Measurements from ENCODE around the gene INKA1. TPM values are rescaled to one million over a fixed set of nuclear protein-coding genes. Genes with fewer than 3 reads are reported as not detected.
"Not testable (repeated sequence)": the region's sequence is repeated elsewhere in the genome, so short reads cannot be mapped to it uniquely, and the experiment has no call there.

INKA1 gene
- 0.59 and 1.4 TPM in 2 replicates for polyA plus RNA-seq (2014; cell fraction: cytosol; rRNA removed)
- polyA plus RNA-seq (2014; cell fraction: nucleus; rRNA removed), result 2.0 and 4.0 TPM in 2 replicates

GRCh38 chr3:49802719-49803464 is at the start of gene INKA1:
Gene INKA1, plus strand, starts transcription at chr3:49803261. Its CDS starts 132 bp downstream, at chr3:49803393.
- DNase-seq (ENCODE audit: low spot score), result peak; percentile 84

- DNase-seq (ENCODE audit: low spot score), result no peak
These were observed 48.5 kb upstream of the INKA1 start for GRCh38 chr3:49754536-49754935.

GRCh38 chr3:49756036-49756435 is 47.0 kb upstream of the INKA1 start:
- DNase-seq (ENCODE audit: low spot score), result no peak

GRCh38 chr3:49757197-49757596 is 45.9 kb upstream of the INKA1 start:
- DNase-seq (ENCODE audit: low spot score), result no peak

GRCh38 chr3:49759226-49759625 is 43.8 kb upstream of the INKA1 start:
- DNase-seq (ENCODE audit: low spot score), result no peak

- DNase-seq (ENCODE audit: low spot score), result no peak
These were observed 41.4 kb upstream of the INKA1 start for GRCh38 chr3:49761661-49762060.

GRCh38 chr3:49763981-49764380 is 39.1 kb upstream of the INKA1 start:
- DNase-seq (ENCODE audit: low spot score), result no peak

GRCh38 chr3:49769286-49769915 is 33.7 kb upstream of the INKA1 start:
- DNase-seq (ENCODE audit: low spot score), result no peak

GRCh38 chr3:49769926-49770325 is 33.1 kb upstream of the INKA1 start:
- no peak for DNase-seq (ENCODE audit: low spot score)

GRCh38 chr3:49771340-49771938 is 31.6 kb upstream of the INKA1 start:
- no peak for DNase-seq (ENCODE audit: low spot score)

- DNase-seq (ENCODE audit: low spot score), result no peak
These were observed 30.4 kb upstream of the INKA1 start for GRCh38 chr3:49772703-49773102.

GRCh38 chr3:49775538-49775937 is 27.5 kb upstream of the INKA1 start:
- no peak for DNase-seq (ENCODE audit: low spot score)

GRCh38 chr3:49776101-49776500 is 27.0 kb upstream of the INKA1 start:
- not testable (repeated sequence) for DNase-seq (ENCODE audit: low spot score)

GRCh38 chr3:49779358-49780079 is 23.5 kb upstream of the INKA1 start:
- DNase-seq (ENCODE audit: low spot score), result no peak

- no peak for DNase-seq (ENCODE audit: low spot score)
These were observed 22.7 kb upstream of the INKA1 start for GRCh38 chr3:49780080-49780974.

- DNase-seq (ENCODE audit: low spot score), result not testable (repeated sequence)
These were observed 22.1 kb upstream of the INKA1 start for GRCh38 chr3:49780975-49781365.

GRCh38 chr3:49781415-49782199 is 21.5 kb upstream of the INKA1 start:
- DNase-seq (ENCODE audit: low spot score), result no peak

- not testable (repeated sequence) for DNase-seq (ENCODE audit: low spot score)
These were observed 20.8 kb upstream of the INKA1 start for GRCh38 chr3:49782277-49782676.

- no peak for DNase-seq (ENCODE audit: low spot score)
These were observed 17.3 kb upstream of the INKA1 start for GRCh38 chr3:49785565-49786356.

Measured in SK-N-DZ (cell line).